Measurements from ENCODE around the gene OR4D9.
A peak's percentile ranks its signal among the peaks of the same experiment; 100 is the strongest.

Gene OR4D9

DNA sequence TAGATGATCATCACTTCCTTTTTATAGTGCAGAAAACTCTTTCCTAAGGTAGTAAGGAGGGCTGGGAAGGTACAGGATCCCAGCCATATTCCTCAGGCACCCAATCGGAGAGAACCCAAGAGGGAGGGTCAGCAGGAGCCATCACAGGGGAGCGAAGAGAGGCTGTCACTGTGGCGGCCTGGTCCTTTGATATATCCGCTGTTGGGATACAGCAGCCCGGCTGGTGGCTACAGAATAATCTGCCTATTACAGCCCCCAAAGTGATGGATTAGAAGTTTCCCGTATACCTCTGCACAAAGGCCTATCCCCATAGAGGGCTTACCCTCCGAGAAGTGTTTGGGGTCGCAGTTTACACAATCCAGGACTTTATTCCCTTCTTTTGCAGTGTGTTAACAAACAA, 48.5 kb downstream of the OR4D9 start:
- Histone ChIP-seq H3K36me3 (ENCODE audit: insufficient read depth) (no peaks in the 10 kb centered on the region), H2AFZ (ENCODE audit: low read depth) (peak overlapping the region; percentile 20; the same call in 1 of the 2 replicates), H3K4me3 (IDR thresholded peaks at IDR 0.05; ENCODE audit: insufficient read depth, low read depth, low read length) (no peak overlapping the region), H4K20me1 (ENCODE audit: insufficient read depth) (no peaks in the 10 kb centered on the region), H3K4me1 (ENCODE audit: low read depth, poor library complexity, severe bottlenecking) (peaks cover 26% of the 10 kb centered on the region), H3K9ac (no peak overlapping the region), H3K27ac (no peak overlapping the region), H3K79me2 (ENCODE audit: insufficient read depth, low read depth) (no peaks in the 10 kb centered on the region), H3K4me2 (peak overlapping the region; percentile 85), H3K27me3 (ENCODE audit: insufficient read depth, low read depth) (no peaks in the 10 kb centered on the region)
- TF ChIP-seq CTCF (conservative IDR thresholded peaks at IDR 0.05; ENCODE audit: low read depth, low read length) = no peak

GRCh38 chr11:59560290-59560701, 49.0 kb downstream of the OR4D9 start:
- Histone ChIP-seq H3K27ac (peak overlapping the region; percentile 70), H3K4me2 (peak overlapping the region; percentile 85), H3K9ac (peak overlapping the region; percentile 64; the same call in 1 of the 2 replicates), H2AFZ (ENCODE audit: low read depth) (peak overlapping the region; percentile 93), H3K27me3 (ENCODE audit: insufficient read depth, low read depth) (no peaks in the 10 kb centered on the region), H3K4me3 (IDR thresholded peaks at IDR 0.05; ENCODE audit: insufficient read depth, low read depth, low read length) (no peak overlapping the region), H4K20me1 (ENCODE audit: insufficient read depth) (no peaks in the 10 kb centered on the region), H3K36me3 (ENCODE audit: insufficient read depth) (no peaks in the 10 kb centered on the region), H3K79me2 (ENCODE audit: insufficient read depth, low read depth) (no peaks in the 10 kb centered on the region), H3K4me1 (ENCODE audit: low read depth, poor library complexity, severe bottlenecking) (peaks cover 26% of the 10 kb centered on the region)
- TF ChIP-seq CTCF (conservative IDR thresholded peaks at IDR 0.05; ENCODE audit: low read depth, low read length) = no peak

DNA sequence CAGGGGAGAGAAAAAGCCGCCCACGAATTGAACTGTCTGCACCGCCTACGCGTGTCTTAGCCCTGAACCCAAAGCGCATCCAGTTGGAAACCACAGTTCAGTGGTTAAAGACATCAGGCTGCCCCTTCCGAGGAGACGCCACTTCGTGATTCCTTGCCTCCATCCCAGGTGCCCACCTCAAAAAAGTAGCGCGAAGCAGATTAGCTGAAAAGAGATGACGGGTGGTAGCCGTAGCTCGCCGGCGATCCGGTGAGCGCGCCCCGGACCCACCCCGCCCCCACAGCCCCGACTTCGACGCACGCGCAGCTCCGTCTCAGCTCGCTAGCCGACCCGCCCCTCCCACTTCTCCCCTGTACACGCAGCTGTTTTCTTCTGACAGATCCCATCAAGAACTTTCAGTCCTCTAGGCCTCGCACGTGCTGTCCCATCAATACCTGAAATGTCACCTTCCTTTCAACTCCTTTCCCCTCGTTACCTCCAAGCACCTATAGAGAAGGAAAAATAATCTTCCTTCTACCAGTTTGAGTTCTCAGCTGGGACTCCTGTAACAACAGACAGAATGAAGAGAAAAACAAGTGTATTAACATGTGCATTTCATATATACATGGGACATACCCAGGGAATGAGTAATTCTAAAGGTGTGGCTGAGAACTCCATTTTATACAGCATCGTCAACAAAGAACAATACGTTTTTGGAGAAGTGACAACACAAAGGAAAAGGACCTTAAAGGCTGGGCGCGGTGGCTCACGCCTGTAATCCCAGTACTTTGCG, 49.5 kb downstream of the OR4D9 start:
- peak overlapping the region; percentile 93 for H2AFZ ChIP-seq (ENCODE audit: low read depth)
- peak overlapping the region; percentile 85 for H3K4me2 ChIP-seq
- H4K20me1 ChIP-seq (ENCODE audit: insufficient read depth) = no peaks in the 10 kb centered on the region
- H3K79me2 ChIP-seq (ENCODE audit: insufficient read depth, low read depth) = no peaks in the 10 kb centered on the region
- H3K27me3 ChIP-seq (ENCODE audit: insufficient read depth, low read depth) = no peaks in the 10 kb centered on the region
- no peak for TF ChIP-seq CTCF (conservative IDR thresholded peaks at IDR 0.05; ENCODE audit: low read depth, low read length)
- H3K4me3 ChIP-seq (IDR thresholded peaks at IDR 0.05; ENCODE audit: insufficient read depth, low read depth, low read length) = no peak overlapping the region
- H3K27ac ChIP-seq = peak overlapping the region; percentile 70
- no peaks in the 10 kb centered on the region for H3K36me3 ChIP-seq (ENCODE audit: insufficient read depth)
- H3K4me1 ChIP-seq (ENCODE audit: low read depth, poor library complexity, severe bottlenecking) = peaks cover 26% of the 10 kb centered on the region
- H3K9ac ChIP-seq = peak overlapping the region; percentile 64; the same call in 1 of the 2 replicates

DNA sequence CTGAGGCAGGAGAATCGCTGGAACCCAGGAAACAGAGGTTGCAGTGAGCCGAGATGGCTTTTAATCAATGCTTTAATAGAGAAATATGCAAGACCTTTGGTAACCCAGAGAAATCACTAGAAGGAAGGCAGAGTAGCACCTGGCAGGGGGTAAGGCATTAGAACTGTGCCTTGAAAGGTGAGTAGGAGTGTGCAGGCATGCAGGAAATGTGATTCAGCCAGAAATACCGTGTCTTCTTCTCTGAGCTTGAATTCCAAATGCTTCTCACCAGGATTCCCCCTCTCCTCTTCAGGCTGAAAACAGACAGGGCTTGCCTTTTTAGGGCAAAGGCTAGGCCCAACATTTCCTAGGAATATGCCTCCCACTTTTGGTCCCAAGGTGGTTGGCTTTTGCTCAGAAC, 51.0 kb downstream of the OR4D9 start:
- Histone ChIP-seq H3K36me3 (ENCODE audit: insufficient read depth) (no peaks in the 10 kb centered on the region), H3K27me3 (ENCODE audit: insufficient read depth, low read depth) (no peaks in the 10 kb centered on the region), H3K4me1 (ENCODE audit: low read depth, poor library complexity, severe bottlenecking) (peaks cover 23% of the 10 kb centered on the region), H3K9ac (no peak overlapping the region), H3K4me2 (no peak overlapping the region), H3K27ac (no peak overlapping the region; the same call in 1 of the 2 replicates), H3K79me2 (ENCODE audit: insufficient read depth, low read depth) (no peaks in the 10 kb centered on the region), H3K4me3 (IDR thresholded peaks at IDR 0.05; ENCODE audit: insufficient read depth, low read depth, low read length) (no peak overlapping the region), H2AFZ (ENCODE audit: low read depth) (no peak overlapping the region), H4K20me1 (ENCODE audit: insufficient read depth) (no peaks in the 10 kb centered on the region)
- TF ChIP-seq CTCF (conservative IDR thresholded peaks at IDR 0.05; ENCODE audit: low read depth, low read length) = no peak

All from KMS-11 (cell line).